ENCODE data around the gene COL13A1.

DNA sequence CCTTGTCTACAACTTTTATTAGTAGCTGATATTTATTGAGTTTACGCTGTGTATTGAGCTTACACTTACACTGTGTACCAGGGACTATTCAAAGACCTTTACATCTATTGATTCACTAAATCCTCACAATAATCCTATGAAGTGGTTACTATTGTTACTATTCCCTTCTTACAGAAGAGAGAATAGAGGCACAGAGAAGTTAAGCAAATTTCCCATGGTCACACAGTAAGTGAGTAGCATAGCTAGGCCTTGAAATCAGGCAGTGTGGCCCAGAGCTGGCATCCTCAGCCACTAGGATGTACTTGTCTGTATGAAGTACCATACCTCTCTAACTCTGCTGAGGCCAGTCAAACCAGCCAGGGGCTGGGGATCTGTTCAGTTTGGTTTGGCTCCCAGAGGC lies 7.6 kb downstream of the COL13A1 start:
- TF ChIP-seq, protein P1, sequence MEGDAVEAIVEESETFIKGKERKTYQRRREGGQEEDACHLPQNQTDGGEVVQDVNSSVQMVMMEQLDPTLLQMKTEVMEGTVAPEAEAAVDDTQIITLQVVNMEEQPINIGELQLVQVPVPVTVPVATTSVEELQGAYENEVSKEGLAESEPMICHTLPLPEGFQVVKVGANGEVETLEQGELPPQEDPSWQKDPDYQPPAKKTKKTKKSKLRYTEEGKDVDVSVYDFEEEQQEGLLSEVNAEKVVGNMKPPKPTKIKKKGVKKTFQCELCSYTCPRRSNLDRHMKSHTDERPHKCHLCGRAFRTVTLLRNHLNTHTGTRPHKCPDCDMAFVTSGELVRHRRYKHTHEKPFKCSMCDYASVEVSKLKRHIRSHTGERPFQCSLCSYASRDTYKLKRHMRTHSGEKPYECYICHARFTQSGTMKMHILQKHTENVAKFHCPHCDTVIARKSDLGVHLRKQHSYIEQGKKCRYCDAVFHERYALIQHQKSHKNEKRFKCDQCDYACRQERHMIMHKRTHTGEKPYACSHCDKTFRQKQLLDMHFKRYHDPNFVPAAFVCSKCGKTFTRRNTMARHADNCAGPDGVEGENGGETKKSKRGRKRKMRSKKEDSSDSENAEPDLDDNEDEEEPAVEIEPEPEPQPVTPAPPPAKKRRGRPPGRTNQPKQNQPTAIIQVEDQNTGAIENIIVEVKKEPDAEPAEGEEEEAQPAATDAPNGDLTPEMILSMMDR (IDR thresholded peaks at IDR 0.05), result no peak
- TF ChIP-seq EP300 (IDR thresholded peaks at IDR 0.05), result no peak
- no peak for TF ChIP-seq POLR2A (IDR thresholded peaks at IDR 0.05; ENCODE audit: low read depth)
